H1 (cell line): ENCODE measurements around the gene MSH5. TPM values are rescaled to one million over a fixed set of nuclear protein-coding genes. Genes with fewer than 3 reads are reported as not detected.

ENCODE experiments used
- CTCF ChIA-PET: fragments of 300-600 bp; sonication (Branson Sonifier 250); formaldehyde crosslinking; loops from one replicate; lab custom pipeline; 2021; ENCODE audit not compliant: partially characterized antibody; lab: Charles Lee
- POLR2A ChIA-PET: fragments of 300-600 bp; sonication (Branson Sonifier 250); formaldehyde crosslinking; loops from one replicate; lab custom pipeline; 2021; ENCODE audit warnings: inconsistent platforms; ENCODE audit not compliant: partially characterized antibody; lab: Charles Lee
- DNase-seq, 2 experiments: peaks; one replicate each; pipeline versions ENCODE4 v3.0.0 to v3.0.0-alpha.2; 2010 to 2022; ENCODE audit warnings: low spot score in 2 of 2, low read depth in 1 of 2, mixed read lengths in 1 of 2
- FAIRE-seq: peaks from 2 replicates; lab custom pipeline; 2011; peaks lifted over from hg19 to GRCh38; lab: Jason Lieb, UNC
- H2AFZ ChIP-seq: 2 replicates; pipeline ENCODE4 v1.8.1; 2012; ENCODE audit warnings: low read length, inconsistent platforms
- H2AK5ac ChIP-seq: 2 replicates; pipeline ENCODE4 v1.6.1; 2013; ENCODE audit warnings: low read depth, low read length
- H2BK120ac ChIP-seq: replicated peaks from 2 replicates; pipeline ENCODE3; 2013; ENCODE audit warnings: low read depth, low read length, inconsistent platforms
- H2BK12ac ChIP-seq: 2 replicates; pipeline ENCODE4 v1.6.1; 2013; ENCODE audit warnings: low read depth, low read length
- H2BK15ac ChIP-seq: 2 replicates; pipeline ENCODE4 v1.6.1; 2013; ENCODE audit warnings: low read length
- H2BK20ac ChIP-seq: 2 replicates; pipeline ENCODE4 v1.6.1; 2013; ENCODE audit warnings: low read length
- H2BK5ac ChIP-seq: 2 replicates; pipeline ENCODE4 v1.6.1; 2013; ENCODE audit warnings: low read depth, low read length
- H3K14ac ChIP-seq: 2 replicates; pipeline ENCODE4 v1.6.1; 2013; ENCODE audit warnings: inconsistent platforms; ENCODE audit not compliant: insufficient read length
- H3K18ac ChIP-seq: 2 replicates; pipeline ENCODE4 v1.6.1; 2013; ENCODE audit warnings: low read length; ENCODE audit errors: extremely low read depth
- H3K23ac ChIP-seq: 2 replicates; pipeline ENCODE4 v1.6.1; 2013; ENCODE audit warnings: inconsistent platforms; ENCODE audit not compliant: insufficient read length
- H3K23me2 ChIP-seq: 2 replicates; pipeline ENCODE4 v1.6.1; 2013; ENCODE audit warnings: low read depth, low read length
- H3K27ac ChIP-seq: 2 replicates; pipeline ENCODE4 v1.6.1; 2011; ENCODE audit warnings: low read depth, low read length, inconsistent platforms
- H3K27me3 ChIP-seq, 4 experiments: replicated peaks in 1 of 4; 1 replicate in 1 of 4; 2 replicates in 3 of 4; pipeline versions ENCODE4 v1.6.1 to v1.8.1; 2011 to 2013; ENCODE audit warnings: low read length in 3 of 4, mild to moderate bottlenecking in 3 of 4, inconsistent platforms in 2 of 4, mixed read lengths in 2 of 4, moderate library complexity in 1 of 4; ENCODE audit not compliant: control insufficient read depth in 3 of 4, insufficient read depth in 3 of 4; ENCODE audit errors: extremely low read depth in 1 of 4
- H3K36me3 ChIP-seq, 4 experiments: 2 replicates each; pipeline versions ENCODE4 v1.6.1 to v1.8.1; 2011 to 2013; ENCODE audit warnings: mild to moderate bottlenecking in 4 of 4, low read length in 3 of 4, moderate library complexity in 2 of 4, control low read depth in 1 of 4, inconsistent platforms in 1 of 4; ENCODE audit not compliant: insufficient read depth in 4 of 4, control insufficient read depth in 2 of 4
- H3K4ac ChIP-seq: replicated peaks from 2 replicates; pipeline ENCODE3; 2013; ENCODE audit warnings: low read length, low read depth, mixed read lengths, inconsistent platforms; ENCODE audit not compliant: insufficient read length
- H3K4me1 ChIP-seq, 4 experiments: replicated peaks in 1 of 4; 1 replicate in 1 of 4; 2 replicates in 3 of 4; pipeline versions ENCODE4 v1.6.1 to v1.8.1; 2011 to 2013; ENCODE audit warnings: low read length in 3 of 4, inconsistent platforms in 2 of 4, mixed read lengths in 1 of 4; ENCODE audit not compliant: insufficient read depth in 4 of 4, control insufficient read depth in 3 of 4
- H3K4me2 ChIP-seq, 2 experiments: 2 replicates each; pipeline versions ENCODE4 v1.6.1 to v1.8.1; 2011 to 2013; ENCODE audit warnings: low read depth in 2 of 2, low read length in 2 of 2, control low read depth in 1 of 2, inconsistent platforms in 1 of 2, mild to moderate bottlenecking in 1 of 2; ENCODE audit not compliant: insufficient read depth in 1 of 2
- H3K4me3 ChIP-seq, 4 experiments: fragments of 200-600, 300-600 bp in 1 of 4; sonication (generic), shearing (Covaris generic), sonication (Bioruptor Twin) in 1 of 4; 2 replicates each; pipeline versions ENCODE4 v1.5.1 to v1.8.1; 2011 to 2016; ENCODE audit warnings: low read length in 4 of 4, low read depth in 3 of 4, control low read depth in 2 of 4, inconsistent platforms in 2 of 4, mild to moderate bottlenecking in 2 of 4, mixed read lengths in 1 of 4, moderate library complexity in 1 of 4; ENCODE audit not compliant: insufficient read depth in 2 of 4; ENCODE audit errors: extremely low read depth in 1 of 4
- H3K56ac ChIP-seq: replicated peaks from 2 replicates; pipeline ENCODE3; 2013; ENCODE audit warnings: low read depth, mild to moderate bottlenecking, mixed read lengths, low read length, inconsistent platforms; ENCODE audit not compliant: insufficient read length
- H3K79me1 ChIP-seq: 2 replicates; pipeline ENCODE4 v1.6.1; 2013; ENCODE audit warnings: low read depth, low read length, control low read depth
- H3K79me2 ChIP-seq, 2 experiments: 2 replicates each; pipeline versions ENCODE4 v1.6.1 to v1.8.1; 2012 to 2013; ENCODE audit warnings: low read length in 2 of 2, mild to moderate bottlenecking in 2 of 2, inconsistent platforms in 1 of 2; ENCODE audit not compliant: insufficient read depth in 2 of 2, control insufficient read depth in 1 of 2
- H3K9ac ChIP-seq, 4 experiments: replicated peaks in 1 of 4; 1 replicate in 1 of 4; 2 replicates in 3 of 4; pipeline versions ENCODE4 v1.6.1 to v1.8.1; 2011 to 2013; ENCODE audit warnings: low read depth in 3 of 4, low read length in 3 of 4, control low read depth in 2 of 4, mild to moderate bottlenecking in 2 of 4, moderate library complexity in 2 of 4, inconsistent platforms in 1 of 4; ENCODE audit errors: extremely low read depth in 1 of 4
- H3K9me3 ChIP-seq, 2 experiments: 2 replicates each; pipeline versions ENCODE4 v1.6.1 to v1.8.1; 2012 to 2013; ENCODE audit warnings: mild to moderate bottlenecking in 2 of 2, moderate library complexity in 2 of 2, control low read depth in 1 of 2, inconsistent platforms in 1 of 2, low read depth in 1 of 2, low read length in 1 of 2, mixed read lengths in 1 of 2; ENCODE audit not compliant: insufficient read depth in 2 of 2
- H4K20me1 ChIP-seq, 2 experiments: replicated peaks in 1 of 2; 2 replicates each; pipeline versions ENCODE3 to v1.8.1; 2011 to 2013; ENCODE audit warnings: inconsistent platforms in 2 of 2, low read length in 2 of 2, mild to moderate bottlenecking in 1 of 2; ENCODE audit not compliant: insufficient read depth in 2 of 2, control insufficient read depth in 1 of 2
- H4K5ac ChIP-seq: 2 replicates; pipeline ENCODE4 v1.6.1; 2013; ENCODE audit warnings: low read length, low read depth, mixed read lengths, inconsistent platforms; ENCODE audit not compliant: insufficient read length
- H4K8ac ChIP-seq: 2 replicates; pipeline ENCODE4 v1.8.0; 2013; ENCODE audit warnings: mild to moderate bottlenecking, moderate library complexity, low read length, inconsistent platforms; ENCODE audit not compliant: insufficient read depth; ENCODE audit errors: extremely low read depth
- H4K91ac ChIP-seq: replicated peaks from 2 replicates; pipeline ENCODE3; 2013; ENCODE audit warnings: low read length, mixed read lengths, inconsistent platforms; ENCODE audit not compliant: insufficient read length
- ASH2L ChIP-seq: fragments of 200-600, 300-600 bp; sonication (generic); IDR thresholded peaks from one replicate; pipeline ENCODE4 v1.7.1; 2017; ENCODE audit warnings: low read length
- ATF2 ChIP-seq: IDR thresholded peaks from 2 replicates; pipeline ENCODE4 v1.6.1; 2012; ENCODE audit warnings: low read length, inconsistent platforms
- EP300 ChIP-seq, 2 experiments: IDR thresholded peaks; 1 replicate in 1 of 2; 2 replicates in 1 of 2; pipeline ENCODE4 v1.6.1; 2011 to 2012; ENCODE audit warnings: low read depth in 2 of 2, low read length in 2 of 2, mild to moderate bottlenecking in 2 of 2, borderline replicate concordance in 1 of 2, inconsistent platforms in 1 of 2, moderate library complexity in 1 of 2
- GABPA ChIP-seq: IDR thresholded peaks from 2 replicates; pipeline ENCODE4 v1.6.1; 2011; ENCODE audit warnings: mild to moderate bottlenecking, low read length, moderate library complexity, borderline replicate concordance; ENCODE audit not compliant: insufficient read depth
- RAD21 ChIP-seq, 2 experiments: IDR thresholded peaks in 1 of 2; conservative IDR thresholded peaks in 1 of 2; 2 replicates each; pipeline ENCODE4 v1.6.1; 2011; ENCODE audit warnings: low read depth in 2 of 2, low read length in 2 of 2, improper control_type of control experiment in 1 of 2, inconsistent platforms in 1 of 2, mild to moderate bottlenecking in 1 of 2, moderate library complexity in 1 of 2
- SIX5 ChIP-seq: IDR thresholded peaks from 2 replicates; pipeline ENCODE4 v1.6.1; 2011; ENCODE audit warnings: mild to moderate bottlenecking, low read depth, low read length
- WGBS, 2 experiments: shearing (Covaris generic) in 1 of 2; methylation state at CpG; one replicate each; pipeline versions ENCODE4 v1.1.6 to v1.1.7; 2013 to 2015; ENCODE audit warnings: low lambda C conversion rate in 2 of 2, mixed read lengths in 2 of 2, inconsistent platforms in 1 of 2, low coverage in 1 of 2, missing lambda C conversion rate in 1 of 2; ENCODE audit not compliant: insufficient replicate concordance in 2 of 2, insufficient coverage in 1 of 2, insufficient read length in 1 of 2; ENCODE audit errors: extremely low coverage in 1 of 2, missing lambda C conversion rate in 1 of 2; 5-methylcytosine and 5-hydroxymethylcytosine counted together
- polyA plus RNA-seq, 7 experiments: library from polyadenylated mRNA; depleted of rRNA in 3 of 7; stranded (reverse) in 5 of 7; unstranded in 2 of 7; fragments of >200 nt in 5 of 7; fragments of 200-250 nt in 2 of 7; gene quantifications; 1 replicate in 5 of 7; 2 replicates in 1 of 7; 4 replicates in 1 of 7; pipeline versions ENCODE4 v1.2.1 to v1.2.3, GENCODE V29; 2011 to 2013; ENCODE audit warnings: missing spikeins in 2 of 7, mixed read lengths in 2 of 7
- total RNA-seq: library from RNA; stranded (reverse); fragmentation: NEBNext Ultra II Directional; extraction: Animal tissue kit (Norgen Biotek cat#: 25700); gene quantifications from 2 replicates; pipeline ENCODE4 v1.2.1, GENCODE V29; 2021
- TF ChIP-seq, protein P1 (sequence below): IDR thresholded peaks from 2 replicates; pipeline ENCODE4 v1.6.1; 2011; ENCODE audit warnings: low read depth, mild to moderate bottlenecking, low read length; ENCODE audit not compliant: insufficient read depth

Gene MSH5
- total and polyA plus RNA-seq, 2 of the 8 experiments (the other 6 are each of a cell fraction or from before 2014, with no cell fraction given): 25.3 to 26.5 TPM

DNA sequence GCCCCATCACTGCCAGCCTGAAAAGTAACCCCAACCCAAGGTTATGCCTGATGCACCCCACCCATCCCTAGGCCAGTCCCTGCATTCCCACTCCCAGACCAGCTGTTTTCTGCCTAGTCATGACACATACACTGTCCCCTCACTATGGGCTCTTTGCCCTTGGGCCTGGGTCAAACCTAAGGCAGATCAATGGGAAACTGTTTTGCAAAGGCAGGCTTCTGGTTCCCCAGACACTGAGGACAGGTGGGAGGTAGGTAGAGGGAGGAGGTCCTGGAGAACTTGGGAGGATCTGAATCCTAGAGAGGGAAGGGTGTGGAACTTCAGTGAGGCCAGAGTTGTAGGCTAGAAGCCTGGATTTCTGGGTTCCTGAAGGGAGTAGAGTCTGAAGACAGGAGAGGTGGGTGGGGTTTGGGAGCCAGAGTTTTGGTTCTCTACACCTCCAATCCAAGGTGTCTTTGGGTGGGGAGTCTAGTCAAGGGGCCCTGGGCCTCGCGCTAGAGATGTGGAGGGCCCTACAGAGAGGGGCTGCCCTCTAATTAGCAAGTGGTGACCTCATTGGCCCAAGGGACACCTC lies 5.5 kb upstream of the MSH5 start:
- Histone ChIP-seq H3K79me1 (peaks cover 8% of the 10 kb centered on the region; the same call in 1 of the 2 replicates), H3K9me3 (no peaks in the 10 kb centered on the region), H3K18ac (no peak overlapping the region; the same call in 1 of the 2 replicates), H4K20me1 (peaks cover 4 to 5% of the 10 kb centered on the region in 2 experiments), H2BK5ac (peak overlapping the region; percentile 53; the same call in 1 of the 2 replicates), H4K8ac (no peak overlapping the region), H4K91ac (no peak overlapping the region), H3K79me2 (peaks cover 0 to 26% of the 10 kb centered on the region in 2 experiments; a peak in 2 of 4 replicates), H3K36me3 (peaks cover 10 to 30% (median 21%) of the 10 kb centered on the region in 4 experiments), H2BK120ac (no peak overlapping the region), H3K4me2 (peak overlapping the region; percentile 78 to 99), H3K4me1 (peaks cover 22 to 32% (median 25%) of the 10 kb centered on the region in 4 experiments), H2AFZ (no peak overlapping the region), H2AK5ac (0 out of 2 replicates have a peak overlapping the region, but pooled peaks have one; percentile 3), H3K14ac (no peak overlapping the region), H3K9ac (no peak overlapping the region; a peak in 2 of 7 replicates), H3K23me2 (peaks cover 20% of the 10 kb centered on the region), H2BK12ac (peak overlapping the region; percentile 3; the same call in 1 of the 2 replicates), H4K5ac (no peak overlapping the region), H2BK15ac (peak overlapping the region; percentile 4; the same call in 1 of the 2 replicates), H2BK20ac (no peak overlapping the region; the same call in 1 of the 2 replicates), H3K23ac (no peak overlapping the region), H3K27me3 (no peaks in the 10 kb centered on the region), H3K56ac (no peak overlapping the region), H3K4me3 (peak overlapping the region; percentile 82 to 98 (median 92)), H3K27ac (peak overlapping the region; percentile 25; the same call in 1 of the 2 replicates), H3K4ac (peak overlapping the region; percentile 5)
- ChIA-PET POLR2A (interaction anchor here (0.7 to 8.7 kb wide), 13 partner anchors 10 to 347 kb away, joined by 3 to 73 read pairs (median 4); partner anchors contain the start of genes CSNK2B, DDX39B, GPANK1 and LY6G6C), CTCF (interaction anchor here (1.0 to 5.6 kb wide), 5 partner anchors 11 to 96 kb away, joined by 3 to 23 read pairs (median 5); partner anchors contain the start of gene MPIG6B)
- FAIRE-seq: no peak
- WGBS, 2 experiments: 0% methylated on average over 2 of the region's 2 CpGs; no CpG with 5 or more reads in 1 of the 2 experiments
- no peak for DNase-seq
- TF ChIP-seq ATF2 (0 out of 2 replicates have a peak, but pooled peaks have one; percentile 94), ASH2L (no peak), GABPA (no peak), SIX5 (no peak), EP300 (IDR thresholded peaks at IDR 0.05; ENCODE audit: borderline replicate concordance in 1 of 2, low read depth in 2 of 2, low read length in 2 of 2) (no peak), RAD21 (IDR thresholded peaks at IDR 0.05 in 1 of 2, conservative IDR thresholded peaks at IDR 0.05 in 1 of 2; ENCODE audit: low read depth in 2 of 2, low read length in 2 of 2) (peak in 1 of 2 experiments; percentile 4; a peak in 1 of 4 replicates)
- TF ChIP-seq, protein P1, sequence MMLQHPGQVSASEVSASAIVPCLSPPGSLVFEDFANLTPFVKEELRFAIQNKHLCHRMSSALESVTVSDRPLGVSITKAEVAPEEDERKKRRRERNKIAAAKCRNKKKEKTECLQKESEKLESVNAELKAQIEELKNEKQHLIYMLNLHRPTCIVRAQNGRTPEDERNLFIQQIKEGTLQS: peak; percentile 60
